ENCODE data around the gene DLGAP4.

DLGAP4 gene

GRCh38 chr20:36308986-36309385, 2.8 kb downstream of the DLGAP4 start:
- DNase-seq (ENCODE audit: low read depth in 2 of 2): no peak

GRCh38 chr20:36309643-36310042, 3.5 kb downstream of the DLGAP4 start:
- DNase-seq (ENCODE audit: low read depth in 2 of 2): no peak

GRCh38 chr20:36310215-36310981, 4.3 kb downstream of the DLGAP4 start:
- DNase-seq (ENCODE audit: low read depth in 2 of 2): no peak

GRCh38 chr20:36311141-36311853, 5.2 kb downstream of the DLGAP4 start:
- DNase-seq (ENCODE audit: low read depth in 2 of 2): no peak

- no peak for DNase-seq (ENCODE audit: low read depth in 2 of 2)
Measured at GRCh38 chr20:36311854-36312723, 6.0 kb downstream of the DLGAP4 start.

GRCh38 chr20:36312724-36313441, 6.7 kb downstream of the DLGAP4 start:
- no peak for DNase-seq (ENCODE audit: low read depth in 2 of 2)

GRCh38 chr20:36313476-36313875, 7.3 kb downstream of the DLGAP4 start:
- no peak for DNase-seq (ENCODE audit: low read depth in 2 of 2)

GRCh38 chr20:36313926-36314325, 7.8 kb downstream of the DLGAP4 start:
- DNase-seq (ENCODE audit: low read depth in 2 of 2): no peak

GRCh38 chr20:36314734-36315544, 8.8 kb downstream of the DLGAP4 start:
- DNase-seq (ENCODE audit: low read depth in 2 of 2): no peak

- DNase-seq (ENCODE audit: low read depth in 2 of 2): no peak
Measured at GRCh38 chr20:36315545-36316351, 9.6 kb downstream of the DLGAP4 start.

GRCh38 chr20:36317675-36318074, 11.5 kb downstream of the DLGAP4 start:
- no peak for DNase-seq (ENCODE audit: low read depth in 2 of 2)

- no peak for DNase-seq (ENCODE audit: low read depth in 2 of 2)
Measured at GRCh38 chr20:36318166-36318565, 12.0 kb downstream of the DLGAP4 start.

GRCh38 chr20:36319356-36320260, 13.5 kb downstream of the DLGAP4 start:
- DNase-seq (ENCODE audit: low read depth in 2 of 2): no peak

GRCh38 chr20:36320261-36320897, 14.2 kb downstream of the DLGAP4 start:
- no peak for DNase-seq (ENCODE audit: low read depth in 2 of 2)

- DNase-seq (ENCODE audit: low read depth in 2 of 2): no peak
Measured at GRCh38 chr20:36320898-36321695, 15.0 kb downstream of the DLGAP4 start.

- DNase-seq (ENCODE audit: low read depth in 2 of 2): no peak
Measured at GRCh38 chr20:36322131-36322530, 16.0 kb downstream of the DLGAP4 start.

- DNase-seq (ENCODE audit: low read depth in 2 of 2): no peak
Measured at GRCh38 chr20:36330091-36330490, 24.0 kb downstream of the DLGAP4 start.

GRCh38 chr20:36331209-36331608, 25.1 kb downstream of the DLGAP4 start:
- DNase-seq (ENCODE audit: low read depth in 2 of 2): no peak
